DMS53 treated with DMSO at 0.1 percent for 48 hours (cell line): ENCODE measurements around the gene LCN6.
A peak's percentile ranks its signal among the peaks of the same experiment; 100 is the strongest.
"Not testable (repeated sequence)": the region's sequence is repeated elsewhere in the genome, so short reads cannot be mapped to it uniquely, and the experiment has no call there.

Experiments used
- DNase-seq: peaks from one replicate; lab custom pipeline; 2025; ENCODE audit not compliant: unreplicated experiment; lab: John Stamatoyannopoulos, UW

Gene LCN6

DNA sequence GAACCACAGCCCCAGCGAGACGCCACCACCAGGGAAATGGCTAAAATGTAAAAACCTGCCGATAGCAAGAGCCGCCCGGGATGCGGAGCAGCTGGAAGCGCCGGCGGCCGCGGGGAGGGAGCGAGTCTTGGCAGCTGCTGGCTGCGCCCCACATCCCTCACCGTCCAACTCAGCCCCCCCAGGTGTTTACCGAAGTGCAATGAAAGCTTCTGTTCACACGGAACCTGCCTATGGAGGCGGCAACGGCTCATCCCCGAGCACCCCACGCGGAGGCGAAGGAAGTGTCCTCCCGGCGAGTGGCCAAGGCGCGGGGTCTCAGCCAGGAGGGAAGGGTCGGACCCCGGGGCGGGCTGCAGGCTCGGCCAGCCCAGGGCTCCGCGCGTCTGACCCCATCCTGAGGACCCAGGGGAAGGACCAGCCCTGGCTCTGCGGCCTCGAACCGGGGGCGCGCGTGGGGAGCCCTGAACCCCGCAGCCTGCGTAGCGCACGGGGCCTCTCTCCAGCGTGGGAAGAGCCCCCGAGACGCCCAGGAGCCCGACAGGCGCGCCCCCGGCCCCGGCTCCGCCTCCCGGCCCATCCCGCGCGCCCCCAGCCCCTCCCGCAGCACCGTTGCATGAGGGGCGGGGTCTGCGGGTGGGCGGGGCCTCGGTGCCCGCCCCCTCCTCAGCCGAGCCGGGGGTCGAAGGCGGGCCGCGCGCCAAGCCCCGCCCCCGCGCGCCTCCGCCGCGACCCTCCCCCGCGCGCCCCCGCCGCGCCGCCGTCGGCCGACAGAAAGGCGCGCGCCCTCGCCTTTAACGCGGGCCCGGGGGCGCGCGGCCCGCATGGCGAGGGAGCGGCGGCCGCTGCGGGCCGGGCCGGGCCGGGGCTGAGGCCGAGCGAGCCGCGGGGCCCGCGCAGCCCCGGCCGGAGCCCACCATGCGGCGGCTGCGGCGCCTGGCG lies 36.3 kb downstream of the LCN6 start, which contains the start of gene DIPK1B:
TSS of gene DIPK1B (plus strand) at position 822 of the 939 bp plus-strand sequence. CDS start at position 916, 94 bp downstream.
- peak; percentile 49 for DNase-seq

GRCh38 chr9:136711219-136711648 lies 37.1 kb downstream of the LCN6 start:
- DNase-seq, result not testable (repeated sequence)

DNA sequence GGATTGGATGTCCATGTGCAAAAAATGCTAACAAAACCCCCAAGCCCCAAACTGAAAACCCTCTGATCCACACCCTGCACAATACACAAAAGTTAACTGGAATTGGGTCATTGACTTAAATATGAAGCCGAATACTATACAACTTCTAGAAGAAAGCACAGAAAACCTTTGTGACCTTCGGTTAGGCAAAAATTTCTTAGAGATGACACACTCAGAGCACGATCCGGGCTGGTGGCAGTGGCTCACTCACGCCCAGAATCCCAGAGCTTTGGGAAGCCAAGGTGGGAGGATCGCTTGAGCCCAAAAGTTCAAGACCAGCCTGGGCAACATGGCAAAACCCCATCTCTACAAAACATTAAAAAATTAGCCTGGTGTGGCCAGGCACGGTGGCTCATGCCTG lies 37.8 kb downstream of the LCN6 start:
- DNase-seq, result no peak

DNA sequence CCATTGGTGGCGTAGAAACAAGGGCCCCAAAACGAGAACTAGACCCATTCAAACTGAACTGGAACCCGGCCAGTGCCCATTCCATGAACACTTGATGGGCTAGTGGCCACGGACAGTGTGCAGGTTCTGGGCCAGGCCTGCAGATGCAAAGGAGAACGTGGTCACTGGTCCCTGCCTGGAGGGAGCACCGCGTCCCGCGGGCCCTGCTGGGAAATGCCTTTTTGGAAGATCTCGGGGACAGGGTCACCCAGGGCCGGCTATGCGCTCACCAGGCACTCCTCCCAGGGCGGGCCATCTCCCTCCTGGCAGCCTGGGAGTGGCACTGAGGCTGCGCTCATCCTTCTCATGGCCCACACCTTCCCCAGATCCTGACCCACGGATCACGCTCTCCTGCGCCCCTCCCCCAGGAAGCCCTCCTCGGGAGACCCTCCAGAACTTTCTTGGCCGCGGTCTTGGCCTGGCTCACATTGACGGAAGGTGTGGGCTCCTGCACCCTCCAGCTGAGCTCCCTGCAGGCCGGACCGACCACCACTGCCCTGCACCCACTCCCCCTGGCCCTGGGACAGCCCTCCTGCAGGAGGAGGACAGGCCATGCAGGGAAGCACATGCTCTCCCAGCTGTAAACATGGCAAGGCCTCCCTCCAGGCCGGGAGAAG lies 38.7 kb downstream of the LCN6 start:
- DNase-seq, result no peak

GRCh38 chr9:136707849-136708517 lies 40.3 kb downstream of the LCN6 start:
- DNase-seq, result no peak

DNA sequence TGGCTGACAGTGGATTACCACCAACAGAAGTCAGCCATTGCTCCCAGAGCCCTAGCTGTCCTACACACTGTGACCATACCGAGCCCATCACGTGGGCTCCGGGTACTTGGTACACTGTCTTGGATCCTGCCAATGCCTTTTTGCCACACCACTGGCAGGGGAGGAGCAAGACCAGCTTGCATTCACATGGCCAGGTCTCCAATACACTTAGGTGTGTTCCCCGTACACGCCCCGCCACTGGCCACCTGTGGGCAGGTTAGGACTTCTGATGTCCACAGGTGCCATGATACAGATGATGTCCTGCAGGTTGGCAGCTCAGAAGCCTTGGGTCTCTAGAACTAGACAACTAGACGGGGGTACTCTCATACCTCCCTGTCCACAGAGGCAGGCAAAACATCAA lies 41.3 kb downstream of the LCN6 start:
- no peak for DNase-seq

GRCh38 chr9:136705564-136705963 lies 42.8 kb downstream of the LCN6 start:
- DNase-seq, result no peak

- DNase-seq, result not testable (repeated sequence)
Measured at GRCh38 chr9:136704741-136705140, 43.6 kb downstream of the LCN6 start.

DNA sequence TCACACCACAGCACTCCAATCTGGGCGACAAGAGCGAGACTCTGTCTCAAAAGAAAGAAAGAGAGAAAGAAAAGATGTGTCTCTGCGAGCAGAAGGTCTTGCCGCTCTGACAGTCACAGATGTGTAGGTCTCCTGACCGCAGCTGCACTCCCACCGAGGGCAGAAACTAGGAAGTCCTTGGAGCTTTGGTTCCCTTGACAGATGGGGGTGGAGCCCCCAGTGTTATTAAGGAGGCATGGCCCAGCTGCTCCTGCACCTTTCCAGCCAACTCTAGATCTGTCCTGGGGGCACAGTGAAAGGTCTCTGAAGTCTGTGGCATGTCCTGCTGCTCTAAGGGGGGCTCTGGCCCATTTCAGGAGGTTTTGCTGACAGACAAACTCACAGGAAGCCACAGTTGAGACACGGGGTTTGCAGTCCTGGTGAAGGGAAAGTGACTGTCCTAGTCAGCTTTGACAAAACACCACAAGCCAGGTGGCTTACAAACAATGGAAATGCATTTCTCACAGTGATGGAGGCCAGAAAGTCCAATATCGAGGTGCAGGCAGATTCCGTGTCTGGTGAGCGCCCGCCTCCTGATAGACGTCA lies 45.0 kb downstream of the LCN6 start:
- no peak for DNase-seq

- DNase-seq, result peak; percentile 16
Measured at GRCh38 chr9:136701668-136702053, 46.7 kb downstream of the LCN6 start.

DNA sequence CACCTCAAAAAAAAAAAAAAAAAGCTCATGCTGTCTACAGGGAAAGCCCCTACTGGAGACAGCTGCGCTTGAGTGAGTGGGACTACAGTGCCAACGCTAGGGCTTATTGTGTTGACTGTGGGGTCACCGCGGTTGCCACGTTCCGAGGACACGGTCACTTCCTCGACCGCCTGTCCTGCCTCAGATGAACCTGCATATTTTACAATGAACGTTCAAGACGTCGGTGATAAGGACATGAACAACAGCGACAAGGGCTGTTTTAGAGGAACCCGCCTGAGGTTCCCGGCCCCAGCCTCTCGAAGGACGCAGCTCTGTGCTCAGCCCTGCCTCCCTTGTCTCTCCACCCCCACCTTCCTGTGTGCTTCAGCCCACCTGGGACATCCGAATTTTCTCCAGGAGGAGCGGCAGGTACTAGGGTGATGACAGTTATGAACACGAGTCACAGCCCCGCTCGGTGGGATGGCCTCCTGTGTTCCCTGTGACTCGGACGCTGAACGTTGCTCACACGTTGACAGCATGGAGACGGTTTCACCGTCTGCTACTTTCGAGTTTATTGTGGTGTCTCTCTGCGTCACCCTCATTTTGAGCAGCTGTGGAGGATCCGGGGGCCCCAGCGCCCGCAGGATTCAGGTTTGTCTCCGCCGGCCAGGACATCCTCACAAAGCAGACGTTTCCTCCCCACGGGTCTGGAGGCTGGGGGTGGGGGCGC lies 47.2 kb downstream of the LCN6 start:
- peak; percentile 69 for DNase-seq

- DNase-seq, result no peak
Measured at GRCh38 chr9:136700304-136700703, 48.0 kb downstream of the LCN6 start.

- peak; percentile 27 for DNase-seq
Measured at GRCh38 chr9:136698635-136699246, 49.6 kb downstream of the LCN6 start.

DNA sequence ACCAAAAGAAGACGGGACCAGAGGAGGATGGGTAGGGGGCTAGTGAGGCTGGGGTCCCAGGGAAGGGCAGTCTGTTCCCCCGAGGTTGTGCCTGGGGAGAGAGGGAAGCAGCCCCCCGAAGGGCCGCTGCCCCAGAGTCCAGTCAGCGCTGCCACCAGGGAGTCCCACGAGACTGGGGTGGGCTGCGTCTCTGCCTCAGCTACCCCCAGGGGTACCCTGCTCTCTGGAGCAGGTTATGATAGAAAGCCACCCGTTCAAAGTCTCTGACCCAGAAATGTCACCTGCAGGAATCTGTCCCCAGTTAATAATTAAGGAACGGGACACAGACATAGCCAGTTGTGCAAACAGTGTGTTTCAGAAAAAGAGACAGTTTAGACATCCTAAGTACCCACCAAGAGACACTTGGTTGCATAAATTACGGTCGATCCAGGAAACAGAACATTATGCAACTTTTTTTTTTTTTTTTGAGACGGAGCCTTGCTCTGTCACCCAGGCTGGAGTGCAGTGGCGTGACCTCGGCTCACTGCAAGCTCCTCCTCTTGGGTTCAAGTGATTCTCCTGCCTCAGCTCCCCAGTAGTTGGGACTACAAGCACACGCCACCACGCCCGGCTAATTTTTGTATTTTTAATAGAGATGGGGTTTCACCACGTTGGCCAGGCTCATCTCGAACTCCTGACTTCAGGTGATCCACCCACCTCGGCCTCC lies 50.4 kb downstream of the LCN6 start:
- peak; percentile 91 for DNase-seq

DNA sequence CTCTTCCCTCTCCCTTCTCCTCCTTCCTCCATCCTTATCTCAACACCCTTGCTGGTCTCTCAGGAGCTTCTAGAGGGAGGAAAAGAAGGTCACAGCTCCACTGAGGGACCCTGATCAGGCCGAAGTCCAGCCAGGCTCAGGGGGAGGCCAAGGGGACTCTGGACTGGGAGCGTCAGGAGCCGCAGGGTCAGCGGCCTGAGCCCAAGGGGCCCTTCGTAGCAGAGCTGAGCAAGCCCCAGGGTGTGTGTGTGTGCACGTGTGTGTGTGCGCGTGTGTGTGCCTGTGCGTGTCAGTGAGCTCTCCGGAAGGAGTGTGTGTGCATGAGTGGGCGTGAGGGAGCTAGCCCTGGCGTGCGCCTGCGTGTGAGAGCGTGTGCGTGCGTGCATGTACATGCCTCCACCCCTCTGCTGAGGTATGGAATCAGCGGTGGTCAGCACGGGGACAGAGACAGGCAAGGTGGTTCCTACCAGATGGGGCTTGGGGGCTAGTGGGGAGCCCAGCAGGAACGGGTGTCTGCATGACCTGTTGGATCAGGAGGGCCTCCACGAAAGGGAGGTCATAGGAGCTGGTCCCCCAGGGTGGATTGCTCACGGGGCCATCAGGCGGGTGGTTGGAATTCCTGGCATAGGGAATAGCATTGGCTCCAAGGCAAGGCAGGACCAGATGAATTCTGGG lies 51.0 kb downstream of the LCN6 start:
- DNase-seq, result peak; percentile 30

DNA sequence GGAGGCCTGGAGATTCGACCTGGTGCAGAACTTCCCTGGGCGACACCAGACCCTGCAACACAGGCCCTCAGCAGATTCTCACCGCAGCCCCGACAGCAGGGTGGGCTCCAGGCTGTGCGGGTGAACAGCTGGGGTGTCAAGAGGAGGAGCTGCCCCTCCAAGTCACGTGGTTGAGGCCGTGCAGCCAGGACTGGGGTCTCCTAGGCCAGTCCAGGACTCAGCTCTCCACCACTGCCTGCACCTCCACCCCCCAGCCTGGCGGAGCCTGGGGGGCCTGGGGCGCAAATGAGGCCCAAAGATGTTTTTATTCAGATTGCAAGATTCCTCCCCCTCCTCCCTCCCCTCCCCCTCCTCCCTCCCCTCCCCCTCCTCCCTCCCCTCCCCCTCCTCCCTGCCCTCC lies 51.8 kb downstream of the LCN6 start:
- no peak for DNase-seq

DNA sequence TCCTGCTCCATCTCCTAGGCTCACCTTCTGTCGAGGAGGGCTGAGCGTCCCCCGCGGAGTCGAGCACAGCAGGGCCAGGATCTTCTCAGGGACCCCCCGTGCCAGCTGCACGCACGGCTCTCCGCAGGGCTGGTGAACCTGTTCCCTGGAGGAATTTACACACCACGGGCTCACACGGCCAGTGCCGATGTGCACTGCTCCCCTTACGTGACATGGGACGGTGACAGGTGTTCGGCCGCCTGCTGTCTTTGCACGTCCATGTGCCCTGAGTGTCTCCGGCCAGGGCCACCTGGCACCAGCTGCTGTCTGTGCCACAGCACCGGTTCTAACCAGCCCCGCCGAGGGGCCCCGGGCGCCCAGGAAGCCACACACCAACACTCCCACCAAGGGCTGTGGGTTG lies 52.4 kb downstream of the LCN6 start:
- DNase-seq, result peak; percentile 82

- peak; percentile 89 for DNase-seq
Measured at GRCh38 chr9:136695435-136695895, 52.9 kb downstream of the LCN6 start.

DNA sequence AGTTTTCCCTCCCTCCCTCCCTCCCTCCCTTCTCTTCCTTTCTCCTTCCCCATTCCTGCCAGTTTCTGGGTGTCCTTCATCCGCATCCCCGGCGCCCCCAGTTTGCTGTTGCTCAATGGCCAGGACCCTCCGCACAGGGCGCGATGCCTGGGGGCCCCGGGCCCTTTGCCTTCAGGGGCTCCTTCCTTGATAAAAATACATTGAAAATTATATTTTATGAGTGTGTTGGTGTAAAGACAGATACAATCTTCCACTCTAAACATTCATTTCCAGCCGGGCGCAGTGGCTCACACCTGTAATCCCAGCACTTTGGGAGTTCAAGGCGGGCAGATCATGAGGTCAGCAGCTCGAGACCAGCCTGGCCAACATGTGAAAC lies 53.5 kb downstream of the LCN6 start:
- no peak for DNase-seq
